CD4-positive, alpha-beta memory T cell (primary cell): Measurements from ENCODE around the gene SPAG6. TPM values are rescaled to one million over a fixed set of nuclear protein-coding genes. Genes with fewer than 3 reads are reported as not detected.

Experiments
- CTCF ChIA-PET: fragments of 350-600 bp; sonication (Branson Sonifier 250); formaldehyde crosslinking; loops from one replicate; lab custom pipeline; 2021; ENCODE audit warnings: inconsistent platforms; ENCODE audit not compliant: partially characterized antibody; lab: Charles Lee
- POLR2A ChIA-PET: fragments of 350-600 bp; sonication (Branson Sonifier 250); formaldehyde crosslinking; loops from one replicate; lab custom pipeline; 2021; ENCODE audit not compliant: partially characterized antibody; lab: Charles Lee
- DNase-seq, 5 donors: peaks; one replicate each; pipeline versions ENCODE4 v3.0.0 to v3.0.0-alpha.2; 2020 to 2022; ENCODE audit warnings: mixed read lengths in 1 of 5
- H3K27ac ChIP-seq: one replicate; pipeline ENCODE4 v1.7.0; 2013; ENCODE audit warnings: low read depth, low read length
- H3K27me3 ChIP-seq: 2 replicates; pipeline ENCODE4 v1.7.0; 2013; ENCODE audit warnings: mild to moderate bottlenecking, low read length, moderate library complexity; ENCODE audit not compliant: insufficient read depth
- H3K36me3 ChIP-seq: 2 replicates; pipeline ENCODE4 v1.7.0; 2013; ENCODE audit warnings: mild to moderate bottlenecking, low read length, moderate library complexity; ENCODE audit not compliant: insufficient read depth
- H3K4me1 ChIP-seq: 2 replicates; pipeline ENCODE4 v1.7.0; 2013; ENCODE audit warnings: mild to moderate bottlenecking, low read length, moderate library complexity; ENCODE audit not compliant: insufficient read depth
- H3K4me3 ChIP-seq, 2 donors: one replicate each; pipeline ENCODE4 v1.7.0; 2013; ENCODE audit warnings: low read length in 2 of 2, mild to moderate bottlenecking in 1 of 2
- H3K9me3 ChIP-seq, 2 donors: one replicate each; pipeline ENCODE4 v1.7.0; 2013; ENCODE audit warnings: low read length in 2 of 2, control low read depth in 1 of 2; ENCODE audit not compliant: control insufficient read depth in 1 of 2
- H3K27ac Mint-ChIP-seq, 7 donors: one replicate each; pipeline ENCODE4 v1.8.0; 2020 to 2021; ENCODE audit warnings: mixed read lengths in 7 of 7, mild to moderate bottlenecking in 6 of 7, inconsistent platforms in 3 of 7, moderate library complexity in 3 of 7
- H3K27me3 Mint-ChIP-seq, 2 donors: one replicate each; pipeline ENCODE4 v1.8.0; 2020 to 2021; ENCODE audit warnings: mixed read lengths in 2 of 2
- H3K36me3 Mint-ChIP-seq, 2 donors: one replicate each; pipeline ENCODE4 v1.8.0; 2020 to 2021; ENCODE audit warnings: mixed read lengths in 2 of 2, inconsistent platforms in 1 of 2, mild to moderate bottlenecking in 1 of 2
- H3K4me1 Mint-ChIP-seq, 4 donors: one replicate each; pipeline ENCODE4 v1.8.0; 2020 to 2021; ENCODE audit warnings: mixed read lengths in 4 of 4, mild to moderate bottlenecking in 1 of 4
- H3K4me3 Mint-ChIP-seq, 8 donors: one replicate each; pipeline ENCODE4 v1.8.0; 2020 to 2021; ENCODE audit warnings: mixed read lengths in 8 of 8, mild to moderate bottlenecking in 7 of 8, moderate library complexity in 6 of 8, inconsistent platforms in 3 of 8
- H3K9me3 Mint-ChIP-seq, 8 donors: one replicate each; pipeline ENCODE4 v1.8.0; 2020 to 2021; ENCODE audit warnings: mixed read lengths in 8 of 8, mild to moderate bottlenecking in 5 of 8, inconsistent platforms in 3 of 8, moderate library complexity in 1 of 8
- intact Hi-C: fragments of 100-400 bp; cut with micrococcal nuclease; formaldehyde crosslinking; loops from one replicate; pipeline ENCODE4 v1.15.1; 2023
- polyA plus RNA-seq, 2 donors: library from polyadenylated mRNA; unstranded; fragments of 300-500 nt; fragmentation: Illumina TruSeq; gene quantifications; one replicate each; pipeline ENCODE4 v1.2.3, GENCODE V29; 2021
- total RNA-seq, 2 experiments: library from RNA; stranded (reverse); gene quantifications; one replicate each; pipeline ENCODE4 v1.2.3, GENCODE V29; 2021

The SPAG6 gene
- total and polyA plus RNA-seq, 4 experiments from 2014 or later, result not detected

DNA sequence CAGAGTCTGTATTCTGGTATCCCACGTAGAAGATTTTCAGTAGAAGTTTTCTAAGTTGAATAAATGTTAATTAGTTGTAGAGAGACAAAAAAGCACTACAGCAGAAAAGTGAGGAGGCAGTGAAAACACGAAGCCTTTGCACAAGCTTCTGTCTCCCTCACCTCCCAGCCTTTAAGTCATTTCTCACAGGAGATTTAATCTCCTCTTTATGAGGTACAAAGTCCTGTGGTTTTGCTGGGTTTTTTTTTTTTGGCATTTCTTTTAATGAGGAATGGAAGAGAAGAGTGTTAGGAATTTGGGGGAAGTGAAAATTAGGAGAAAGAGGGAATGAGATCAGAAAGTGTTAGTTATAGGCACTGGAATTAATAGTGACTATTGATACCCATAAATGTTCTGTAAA is 21.5 kb downstream of the SPAG6 start:
- CTCF ChIA-PET, result no interaction called here
- H3K4me3 Mint-ChIP-seq, result no peak overlapping the region
- H3K27me3 Mint-ChIP-seq, result peaks cover 1 to 10% of the 10 kb centered on the region in 2 donors
- no peak overlapping the region for H3K27ac Mint-ChIP-seq
- no peak for DNase-seq
- POLR2A ChIA-PET, result no interaction called here
- Histone ChIP-seq H3K36me3 (no peaks in the 10 kb centered on the region), H3K9me3 (no peaks in the 10 kb centered on the region), H3K27ac (no peak overlapping the region), H3K27me3 (no peaks in the 10 kb centered on the region), H3K4me3 (no peak overlapping the region), H3K4me1 (peaks cover 4% of the 10 kb centered on the region)
- intact Hi-C loops, result no loop called here
- H3K4me1 Mint-ChIP-seq, result peaks cover 0 to 6% (median 5%) of the 10 kb centered on the region in 4 donors
- H3K9me3 Mint-ChIP-seq, result no peaks in the 10 kb centered on the region
- no peaks in the 10 kb centered on the region for H3K36me3 Mint-ChIP-seq

- POLR2A ChIA-PET, result no interaction called here
- H3K4me3 Mint-ChIP-seq, result no peak overlapping the region
- peaks cover 1 to 10% of the 10 kb centered on the region in 2 donors for H3K27me3 Mint-ChIP-seq
- no peak overlapping the region for H3K27ac Mint-ChIP-seq
- Histone ChIP-seq H3K36me3 (no peaks in the 10 kb centered on the region), H3K4me1 (peaks cover 4% of the 10 kb centered on the region), H3K4me3 (no peak overlapping the region), H3K27ac (no peak overlapping the region), H3K9me3 (no peaks in the 10 kb centered on the region), H3K27me3 (no peaks in the 10 kb centered on the region)
- no peak for DNase-seq
- no peaks in the 10 kb centered on the region for H3K36me3 Mint-ChIP-seq
- peaks cover 0 to 6% (median 5%) of the 10 kb centered on the region in 4 donors for H3K4me1 Mint-ChIP-seq
- H3K9me3 Mint-ChIP-seq, result no peaks in the 10 kb centered on the region
- intact Hi-C loops, result no loop called here
- CTCF ChIA-PET, result no interaction called here
These were observed 22.2 kb downstream of the SPAG6 start for GRCh38 chr10:22367471-22367870.

GRCh38 chr10:22368402-22368801 is 23.1 kb downstream of the SPAG6 start:
- Mint-ChIP-seq H3K4me3 (no peak overlapping the region), H3K4me1 (peaks cover 0 to 6% (median 5%) of the 10 kb centered on the region in 4 donors), H3K9me3 (no peaks in the 10 kb centered on the region), H3K27ac (no peak overlapping the region), H3K27me3 (peaks cover 1 to 12% of the 10 kb centered on the region in 2 donors), H3K36me3 (no peaks in the 10 kb centered on the region)
- peaks cover 4% of the 10 kb centered on the region for H3K4me1 ChIP-seq
- H3K27me3 ChIP-seq, result no peaks in the 10 kb centered on the region
- ChIA-PET POLR2A (no interaction called here), CTCF (no interaction called here)
- intact Hi-C loops, result no loop called here
- no peak overlapping the region for H3K4me3 ChIP-seq
- H3K9me3 ChIP-seq, result no peaks in the 10 kb centered on the region
- DNase-seq, result no peak
- no peak overlapping the region for H3K27ac ChIP-seq
- no peaks in the 10 kb centered on the region for H3K36me3 ChIP-seq

DNA sequence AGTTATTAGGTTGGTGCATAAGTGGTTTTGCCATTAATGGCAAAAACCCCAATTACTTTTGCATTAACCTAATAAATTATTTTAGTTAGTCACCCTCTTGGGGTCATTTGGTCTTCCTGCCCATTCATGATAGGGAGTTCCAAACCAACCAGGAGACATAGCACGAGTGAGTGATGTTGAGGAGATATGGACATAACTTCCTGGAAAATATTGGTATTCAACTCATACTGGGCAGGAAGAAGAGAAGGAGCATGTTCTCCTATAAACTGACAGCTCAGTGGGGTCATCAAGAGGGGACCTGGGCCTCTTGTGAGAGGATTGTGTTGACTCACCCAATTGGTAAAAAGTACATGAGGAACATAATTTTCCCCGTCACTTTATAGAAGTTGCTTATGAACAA is 23.7 kb downstream of the SPAG6 start:
- POLR2A ChIA-PET, result no interaction called here
- intact Hi-C loops, result no loop called here
- no peaks in the 10 kb centered on the region for H3K9me3 Mint-ChIP-seq
- CTCF ChIA-PET, result no interaction called here
- no peak overlapping the region for H3K27ac ChIP-seq
- peaks cover 4% of the 10 kb centered on the region for H3K4me1 ChIP-seq
- H3K4me1 Mint-ChIP-seq, result peaks cover 0 to 6% (median 5%) of the 10 kb centered on the region in 4 donors
- H3K36me3 ChIP-seq, result no peaks in the 10 kb centered on the region
- H3K27ac Mint-ChIP-seq, result no peak overlapping the region
- H3K36me3 Mint-ChIP-seq, result no peaks in the 10 kb centered on the region
- H3K4me3 Mint-ChIP-seq, result no peak overlapping the region
- H3K9me3 ChIP-seq, result no peaks in the 10 kb centered on the region
- H3K4me3 ChIP-seq, result no peak overlapping the region
- no peak for DNase-seq
- peaks cover 1 to 12% of the 10 kb centered on the region in 2 donors for H3K27me3 Mint-ChIP-seq
- H3K27me3 ChIP-seq, result no peaks in the 10 kb centered on the region

DNA sequence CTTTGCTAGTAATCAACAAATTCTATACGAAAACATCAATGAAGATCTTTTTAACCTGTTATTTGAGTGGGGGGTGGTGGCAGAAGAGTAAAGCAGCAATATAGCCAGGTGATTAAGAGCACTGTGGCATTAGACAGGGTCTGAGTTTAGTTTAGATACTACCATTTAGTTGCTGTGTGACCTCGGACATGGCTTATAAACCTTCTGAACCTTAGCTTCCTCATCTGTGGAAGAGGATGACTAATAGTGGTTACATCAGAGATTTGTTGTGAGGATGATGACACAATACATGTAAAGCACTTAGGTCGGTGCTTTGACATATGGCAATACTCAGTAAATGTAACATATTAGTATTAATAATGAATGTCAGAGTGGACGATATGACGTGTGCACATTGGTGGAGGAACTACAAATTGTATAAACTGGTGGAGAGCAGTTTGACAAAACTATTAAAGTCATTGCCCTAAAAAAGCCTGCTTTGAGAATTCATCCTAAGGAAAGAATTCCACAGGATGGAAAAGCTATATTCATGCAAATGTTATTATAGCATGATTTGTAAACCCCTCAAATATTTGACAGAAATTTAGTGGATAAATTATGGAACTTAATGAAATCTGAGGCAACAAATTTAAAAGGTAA is 24.3 kb downstream of the SPAG6 start:
- Mint-ChIP-seq H3K36me3 (no peaks in the 10 kb centered on the region), H3K9me3 (no peaks in the 10 kb centered on the region), H3K27ac (no peak overlapping the region), H3K4me1 (peaks cover 0 to 6% (median 5%) of the 10 kb centered on the region in 4 donors), H3K27me3 (peaks cover 1 to 12% of the 10 kb centered on the region in 2 donors), H3K4me3 (no peak overlapping the region)
- DNase-seq, result no peak
- ChIA-PET POLR2A (interaction anchor here (1.0 to 1.4 kb wide), 3 partner anchors 25 to 67 kb away, joined by 3 to 4 read pairs (median 3); partner anchors contain the start of gene COMMD3), CTCF (no interaction called here)
- Histone ChIP-seq H3K27me3 (no peaks in the 10 kb centered on the region), H3K27ac (no peak overlapping the region), H3K36me3 (no peaks in the 10 kb centered on the region), H3K4me1 (peaks cover 4% of the 10 kb centered on the region), H3K9me3 (no peaks in the 10 kb centered on the region), H3K4me3 (no peak overlapping the region)
- intact Hi-C loops, result no loop called here

- Mint-ChIP-seq H3K36me3 (no peaks in the 10 kb centered on the region), H3K27me3 (peaks cover 0 to 9% of the 10 kb centered on the region in 2 donors), H3K4me3 (no peak overlapping the region), H3K4me1 (peaks cover 0 to 6% (median 5%) of the 10 kb centered on the region in 4 donors), H3K9me3 (no peaks in the 10 kb centered on the region), H3K27ac (no peak overlapping the region)
- H3K36me3 ChIP-seq, result no peaks in the 10 kb centered on the region
- ChIA-PET CTCF (no interaction called here), POLR2A (interaction anchor here (0.7 to 1.4 kb wide), 4 partner anchors 26 to 106 kb away, joined by 3 to 4 read pairs (median 3); partner anchors contain the start of gene COMMD3)
- H3K27me3 ChIP-seq, result no peaks in the 10 kb centered on the region
- H3K27ac ChIP-seq, result no peak overlapping the region
- DNase-seq, result no peak
- H3K9me3 ChIP-seq, result no peaks in the 10 kb centered on the region
- no peak overlapping the region for H3K4me3 ChIP-seq
- peaks cover 4% of the 10 kb centered on the region for H3K4me1 ChIP-seq
- intact Hi-C loops, result no loop called here
These were observed 25.0 kb downstream of the SPAG6 start for GRCh38 chr10:22370320-22370719.

- H3K9me3 ChIP-seq, result no peaks in the 10 kb centered on the region
- peaks cover 4% of the 10 kb centered on the region for H3K4me1 ChIP-seq
- DNase-seq, result no peak
- Mint-ChIP-seq H3K36me3 (no peaks in the 10 kb centered on the region), H3K4me3 (no peak overlapping the region), H3K27ac (no peak overlapping the region), H3K27me3 (peaks cover 0 to 2% of the 10 kb centered on the region in 2 donors), H3K4me1 (peaks cover 0 to 6% (median 5%) of the 10 kb centered on the region in 4 donors), H3K9me3 (no peaks in the 10 kb centered on the region)
- no peak overlapping the region for H3K27ac ChIP-seq
- POLR2A ChIA-PET, result interaction anchor here (0.9 kb wide), 1 partner anchor 57 kb away, joined by 4 read pairs; the partner anchor contains the start of gene COMMD3
- CTCF ChIA-PET, result no interaction called here
- intact Hi-C loops, result no loop called here
- no peaks in the 10 kb centered on the region for H3K36me3 ChIP-seq
- no peak overlapping the region for H3K4me3 ChIP-seq
- no peaks in the 10 kb centered on the region for H3K27me3 ChIP-seq
These were observed 27.0 kb downstream of the SPAG6 start for GRCh38 chr10:22372298-22372697.
